ENCODE measurements around the gene BCR. TPM values are rescaled to one million over a fixed set of nuclear protein-coding genes. Genes with fewer than 3 reads are reported as not detected.

The BCR gene
- total and polyA plus RNA-seq, 2 of the 13 experiments (the other 11 are each of a cell fraction or from before 2014, with no cell fraction given) = 19.9 to 33.6 TPM

GRCh38 chr22:23217171-23218052 lies 37.1 kb downstream of the BCR start:
- H3K27me3 ChIP-seq (ENCODE audit: control insufficient read depth in 1 of 2, insufficient read depth in 2 of 2, low read length in 2 of 2) = no peaks in the 10 kb centered on the region
- DNase-seq (ENCODE audit: low spot score) (no peak), FAIRE-seq (no peak), ATAC-seq (peak; percentile 16)
- H3K9ac ChIP-seq (ENCODE audit: insufficient read depth, low read depth, low read length) = peak overlapping the region; percentile 23; the same call in 1 of the 2 replicates
- H3K4me1 ChIP-seq (ENCODE audit: insufficient read depth, low read length) = peaks cover 64% of the 10 kb centered on the region
- H3K79me2 ChIP-seq (ENCODE audit: insufficient read depth, low read length) = peaks cover 88% of the 10 kb centered on the region
- peak overlapping the region; percentile 75 for H3K4me2 ChIP-seq (ENCODE audit: low read depth, low read length)
- no TSS peak for BruUV-seq (replicated peaks)
- H2AFZ ChIP-seq (ENCODE audit: low read length) = no peak overlapping the region
- peaks cover 44% of the 10 kb centered on the region for H4K20me1 ChIP-seq (ENCODE audit: insufficient read depth, low read length)
- peaks cover 1 to 4% of the 10 kb centered on the region in 2 experiments; a peak in 3 of 5 replicates for H3K36me3 ChIP-seq (replicated peaks in 1 of 2; ENCODE audit: control insufficient read depth in 1 of 2, insufficient read depth in 2 of 2, low read length in 2 of 2)
- intact Hi-C loops (cut with micrococcal nuclease; ENCODE audit: unreplicated experiment) (loop anchor here (2.0 to 5.0 kb wide), 2 partner anchors 35 to 37 kb away; partner anchors contain the start of gene BCR), in situ Hi-C loops (cut with HindIII; ENCODE audit: extremely low pct_ligation_motif_present, low pct_unique_long_range_greater_than_20kb) (loop anchor here (5.0 kb wide), 1 partner anchor 35 kb away; the partner anchor contains the start of gene BCR)
- 57% methylated on average over 13 of the region's 16 CpGs for WGBS (ENCODE audit: low lambda C conversion rate)
- peak overlapping the region; percentile 73 for H3K27ac ChIP-seq (ENCODE audit: extremely low read length, insufficient read depth, low read length)
- ChIA-PET POLR2A (no interaction called here), CTCF (ENCODE audit: low intra/inter-chr PET ratio, low total read pairs) (interaction anchor here (1.0 kb wide), 1 partner anchor 73 kb away, joined by 3 read pairs; no protein-coding TSS in a partner anchor)
- H3K9me3 ChIP-seq (ENCODE audit: low read length) = no peaks in the 10 kb centered on the region
- peak overlapping the region in 1 of 3 experiments; percentile 49; a peak in 2 of 6 replicates for H3K4me3 ChIP-seq (replicated peaks in 1 of 3; ENCODE audit: insufficient read depth in 1 of 3, low read depth in 2 of 3, low read length in 3 of 3)
- TF ChIP-seq ARNT (IDR thresholded peaks at IDR 0.05) = no peak
- 0 out of 2 replicates have a peak, but pooled peaks have one; percentile 10 for TF ChIP-seq ZMYM4 (CRISPR knock-in tag; IDR thresholded peaks at IDR 0.05)
- no peak for TF ChIP-seq ZNF24 (IDR thresholded peaks at IDR 0.05)
- no peak for TF ChIP-seq ZNF589 (CRISPR knock-in tag; conservative IDR thresholded peaks at IDR 0.05)
- TF ChIP-seq SAP130 (CRISPR knock-in tag; IDR thresholded peaks at IDR 0.05; ENCODE audit: low read depth) = no peak; the same call in 1 of the 2 replicates
- TF ChIP-seq ZNF280D (CRISPR knock-in tag; IDR thresholded peaks at IDR 0.05) = 0 out of 2 replicates have a peak, but pooled peaks have one; percentile 6
- TF ChIP-seq ZNF713 (CRISPR knock-in tag; IDR thresholded peaks at IDR 0.05) = no peak
- TF ChIP-seq CCAR2 (optimal IDR thresholded peaks at IDR 0.05; ENCODE audit: low read depth, low read length) = no peak
- peak; percentile 9; the same call in 1 of the 2 replicates for TF ChIP-seq TFDP2 (CRISPR knock-in tag; IDR thresholded peaks at IDR 0.05)
- no peak for TF ChIP-seq BCL6 (CRISPR knock-in tag; IDR thresholded peaks at IDR 0.05)
- TF ChIP-seq, protein P1, sequence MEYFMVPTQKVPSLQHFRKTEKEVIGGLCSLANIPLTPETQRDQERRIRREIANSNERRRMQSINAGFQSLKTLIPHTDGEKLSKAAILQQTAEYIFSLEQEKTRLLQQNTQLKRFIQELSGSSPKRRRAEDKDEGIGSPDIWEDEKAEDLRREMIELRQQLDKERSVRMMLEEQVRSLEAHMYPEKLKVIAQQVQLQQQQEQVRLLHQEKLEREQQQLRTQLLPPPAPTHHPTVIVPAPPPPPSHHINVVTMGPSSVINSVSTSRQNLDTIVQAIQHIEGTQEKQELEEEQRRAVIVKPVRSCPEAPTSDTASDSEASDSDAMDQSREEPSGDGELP (IDR thresholded peaks at IDR 0.05; ENCODE audit: borderline replicate concordance, low read depth) = peak; percentile 34; the same call in 1 of the 2 replicates
- TF ChIP-seq REXO4 (CRISPR knock-in tag; IDR thresholded peaks at IDR 0.05; ENCODE audit: borderline replicate concordance) = no peak
- no peak; the same call in 1 of the 2 replicates for TF ChIP-seq NR2F6 (IDR thresholded peaks at IDR 0.05)
- TF ChIP-seq NR2F6 (CRISPR knock-in tag; IDR thresholded peaks at IDR 0.05) = no peak
- TF ChIP-seq, protein P2, sequence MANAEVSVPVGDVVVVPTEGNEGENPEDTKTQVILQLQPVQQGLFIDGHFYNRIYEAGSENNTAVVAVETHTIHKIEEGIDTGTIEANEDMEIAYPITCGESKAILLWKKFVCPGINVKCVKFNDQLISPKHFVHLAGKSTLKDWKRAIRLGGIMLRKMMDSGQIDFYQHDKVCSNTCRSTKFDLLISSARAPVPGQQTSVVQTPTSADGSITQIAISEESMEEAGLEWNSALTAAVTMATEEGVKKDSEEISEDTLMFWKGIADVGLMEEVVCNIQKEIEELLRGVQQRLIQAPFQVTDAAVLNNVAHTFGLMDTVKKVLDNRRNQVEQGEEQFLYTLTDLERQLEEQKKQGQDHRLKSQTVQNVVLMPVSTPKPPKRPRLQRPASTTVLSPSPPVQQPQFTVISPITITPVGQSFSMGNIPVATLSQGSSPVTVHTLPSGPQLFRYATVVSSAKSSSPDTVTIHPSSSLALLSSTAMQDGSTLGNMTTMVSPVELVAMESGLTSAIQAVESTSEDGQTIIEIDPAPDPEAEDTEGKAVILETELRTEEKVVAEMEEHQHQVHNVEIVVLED (CRISPR knock-in tag; IDR thresholded peaks at IDR 0.05; ENCODE audit: borderline replicate concordance) = no peak
- peak; percentile 45; the same call in 1 of the 2 replicates for TF ChIP-seq PHF21A (CRISPR knock-in tag; IDR thresholded peaks at IDR 0.05)
- TF ChIP-seq TARDBP (CRISPR knock-in tag; IDR thresholded peaks at IDR 0.05) = no peak
